Naive thymus-derived CD4-positive, alpha-beta T cell (primary cell): Measurements from ENCODE around the gene GPATCH1. TPM values are rescaled to one million over a fixed set of nuclear protein-coding genes. Genes with fewer than 3 reads are reported as not detected.
"Not testable (repeated sequence)": the region's sequence is repeated elsewhere in the genome, so short reads cannot be mapped to it uniquely, and the experiment has no call there.

Experiments used
- ATAC-seq: fragments of 150-1000 bp; cut with Tn5 transposase; 2 replicates; pipeline ENCODE4 v1.10.0; 2021; ENCODE audit warnings: mild to moderate bottlenecking, moderate library complexity
- CTCF ChIA-PET: fragments of 350-600 bp; sonication (Branson Sonifier 250); formaldehyde crosslinking; loops from one replicate; lab custom pipeline; 2021; ENCODE audit warnings: antibody characterized with exemption; lab: Charles Lee
- POLR2A ChIA-PET: fragments of 350-600 bp; sonication (Branson Sonifier 250); formaldehyde crosslinking; loops from one replicate; lab custom pipeline; 2021; ENCODE audit warnings: antibody characterized with exemption, inconsistent platforms; lab: Charles Lee
- DNase-seq, 9 donors: peaks; one replicate each; pipeline versions ENCODE4 v3.0.0 to v3.0.0-alpha.2; 2020 to 2022; ENCODE audit warnings: mixed read lengths in 1 of 9
- H3K27ac ChIP-seq: one replicate; pipeline ENCODE4 v1.7.0; 2013; ENCODE audit warnings: mild to moderate bottlenecking, low read depth, low read length, moderate library complexity
- H3K27me3 ChIP-seq, 2 donors: one replicate each; pipeline ENCODE4 v1.7.0; 2013; ENCODE audit warnings: low read length in 2 of 2, mild to moderate bottlenecking in 2 of 2, moderate library complexity in 2 of 2; ENCODE audit not compliant: control insufficient read depth in 2 of 2, insufficient read depth in 2 of 2
- H3K36me3 ChIP-seq, 3 experiments: 1 replicate in 2 of 3; 2 replicates in 1 of 3; pipeline ENCODE4 v1.7.0; 2013; ENCODE audit warnings: low read length in 3 of 3, mild to moderate bottlenecking in 3 of 3, moderate library complexity in 1 of 3; ENCODE audit not compliant: insufficient read depth in 3 of 3, control insufficient read depth in 2 of 3
- H3K4me1 ChIP-seq, 2 donors: one replicate each; pipeline ENCODE4 v1.7.0; 2013; ENCODE audit warnings: low read length in 2 of 2, mild to moderate bottlenecking in 2 of 2, moderate library complexity in 1 of 2; ENCODE audit not compliant: control insufficient read depth in 2 of 2, insufficient read depth in 2 of 2
- H3K4me3 ChIP-seq: 2 replicates; pipeline ENCODE4 v1.7.0; 2013; ENCODE audit warnings: mild to moderate bottlenecking, low read length
- H3K9me3 ChIP-seq, 3 experiments: 1 replicate in 2 of 3; 2 replicates in 1 of 3; pipeline ENCODE4 v1.7.0; 2013; ENCODE audit warnings: low read length in 3 of 3; ENCODE audit not compliant: control insufficient read depth in 2 of 3
- H3K27ac Mint-ChIP-seq, 9 donors: one replicate each; pipeline ENCODE4 v1.8.0; 2020 to 2022; ENCODE audit warnings: mixed read lengths in 9 of 9, mild to moderate bottlenecking in 8 of 9, moderate library complexity in 5 of 9, inconsistent platforms in 2 of 9
- H3K27me3 Mint-ChIP-seq, 5 donors: one replicate each; pipeline ENCODE4 v1.8.0; 2021 to 2022; ENCODE audit warnings: mixed read lengths in 5 of 5, mild to moderate bottlenecking in 1 of 5
- H3K36me3 Mint-ChIP-seq, 5 donors: one replicate each; pipeline ENCODE4 v1.8.0; 2020 to 2022; ENCODE audit warnings: mixed read lengths in 5 of 5, mild to moderate bottlenecking in 3 of 5, inconsistent platforms in 1 of 5
- H3K4me1 Mint-ChIP-seq, 7 donors: one replicate each; pipeline ENCODE4 v1.8.0; 2020 to 2022; ENCODE audit warnings: mixed read lengths in 7 of 7, mild to moderate bottlenecking in 3 of 7, inconsistent platforms in 1 of 7
- H3K4me3 Mint-ChIP-seq, 10 donors: one replicate each; pipeline ENCODE4 v1.8.0; 2020 to 2022; ENCODE audit warnings: mild to moderate bottlenecking in 10 of 10, mixed read lengths in 10 of 10, moderate library complexity in 6 of 10, inconsistent platforms in 2 of 10
- H3K9me3 Mint-ChIP-seq, 11 donors: one replicate each; pipeline ENCODE4 v1.8.0; 2020 to 2022; ENCODE audit warnings: mixed read lengths in 11 of 11, mild to moderate bottlenecking in 4 of 11, inconsistent platforms in 1 of 11, moderate library complexity in 1 of 11
- intact Hi-C, 2 donors: fragments of 100-400 bp; cut with micrococcal nuclease; formaldehyde crosslinking; loops; one replicate each; pipeline ENCODE4 v1.15.1; 2023
- polyA plus RNA-seq, 2 donors: library from polyadenylated mRNA; unstranded; fragments of 300-500 nt; fragmentation: Illumina TruSeq; gene quantifications; one replicate each; pipeline ENCODE4 v1.2.3, GENCODE V29; 2021
- total RNA-seq, 6 experiments: library from RNA in 5 of 6; stranded (reverse) in 5 of 6; gene quantifications; 1 replicate in 5 of 6; 2 replicates in 1 of 6; pipeline ENCODE4 v1.2.3 and lab custom pipeline; 2021 to 2026

The GPATCH1 gene
- total and polyA plus RNA-seq, 7 experiments from 2014 or later, result 4.6 to 20.0 (median 11.8) TPM

GRCh38 chr19:33118643-33119042, 37.7 kb downstream of the GPATCH1 start:
- H3K27ac Mint-ChIP-seq, result peak overlapping the region in 1 of 9 donors; percentile 59
- H3K4me1 Mint-ChIP-seq, result no peaks in the 10 kb centered on the region
- no peak overlapping the region for H3K4me3 ChIP-seq
- H3K36me3 ChIP-seq, result peaks cover 6 to 55% (median 14%) of the 10 kb centered on the region in 3 experiments
- H3K27ac ChIP-seq, result no peak overlapping the region
- no peak for ATAC-seq
- H3K27me3 ChIP-seq, result no peaks in the 10 kb centered on the region
- ChIA-PET POLR2A (interaction anchor here (1.0 kb wide), 1 partner anchor 58 kb away, joined by 3 read pairs; no protein-coding TSS in a partner anchor), CTCF (no interaction called here)
- peaks cover 8 to 41% (median 35%) of the 10 kb centered on the region in 5 donors for H3K36me3 Mint-ChIP-seq
- H3K4me3 Mint-ChIP-seq, result no peak overlapping the region
- no peaks in the 10 kb centered on the region for H3K9me3 Mint-ChIP-seq
- no peak for DNase-seq
- intact Hi-C loops, result loop anchor here (1.0 to 2.0 kb wide), 4 partner anchors 142 to 519 kb away; partner anchors contain the start of genes FAAP24 (in 1 of the 2) and NUDT19 (in 1 of the 2)
- no peaks in the 10 kb centered on the region for H3K27me3 Mint-ChIP-seq
- H3K9me3 ChIP-seq, result no peaks in the 10 kb centered on the region
- H3K4me1 ChIP-seq, result no peaks in the 10 kb centered on the region

- H3K27me3 ChIP-seq, result no peaks in the 10 kb centered on the region
- Mint-ChIP-seq H3K36me3 (peaks cover 4 to 29% (median 16%) of the 10 kb centered on the region in 5 donors), H3K27ac (peak overlapping the region in 2 of 9 donors; percentile 41 to 44), H3K4me1 (peaks cover 0 to 9% (median 7%) of the 10 kb centered on the region in 7 donors), H3K4me3 (no peak overlapping the region), H3K27me3 (no peaks in the 10 kb centered on the region), H3K9me3 (no peaks in the 10 kb centered on the region)
- ChIA-PET CTCF (interaction anchor here (0.7 to 1.6 kb wide), 9 partner anchors 36 to 556 kb away, joined by 3 to 8 read pairs (median 3); no protein-coding TSS in a partner anchor), POLR2A (interaction anchor here (0.5 to 0.9 kb wide), 2 partner anchors 52 to 133 kb away, joined by 4 read pairs; no protein-coding TSS in a partner anchor)
- no peak for DNase-seq
- H3K27ac ChIP-seq, result no peak overlapping the region
- H3K4me1 ChIP-seq, result no peaks in the 10 kb centered on the region
- ATAC-seq, result peak; percentile 40
- intact Hi-C loops, result loop anchor here (5.0 kb wide), 3 partner anchors 113 to 432 kb away; partner anchors contain the start of gene NUDT19 (in 1 of the 2)
- H3K9me3 ChIP-seq, result no peaks in the 10 kb centered on the region
- no peak overlapping the region for H3K4me3 ChIP-seq
- H3K36me3 ChIP-seq, result peaks cover 0 to 41% (median 0%) of the 10 kb centered on the region in 3 experiments
Measured at GRCh38 chr19:33124207-33125098, 43.5 kb downstream of the GPATCH1 start.

- no peak overlapping the region for H3K4me3 Mint-ChIP-seq
- H3K9me3 ChIP-seq, result no peaks in the 10 kb centered on the region
- peaks cover 0 to 51% (median 0%) of the 10 kb centered on the region in 3 experiments for H3K36me3 ChIP-seq
- no peaks in the 10 kb centered on the region for H3K4me1 ChIP-seq
- DNase-seq (peak; percentile 14 to 68 (median 55)), ATAC-seq (peak; percentile 96)
- peaks cover 4 to 38% (median 16%) of the 10 kb centered on the region in 5 donors for H3K36me3 Mint-ChIP-seq
- H3K27ac Mint-ChIP-seq, result peak overlapping the region in 4 of 9 donors; percentile 34 to 71 (median 60)
- POLR2A ChIA-PET, result no interaction called here
- intact Hi-C loops, result loop anchor here (1.0 to 5.0 kb wide), 6 partner anchors 51 to 434 kb away; partner anchors contain the start of gene NUDT19 (in 1 of the 2)
- H3K9me3 Mint-ChIP-seq, result no peaks in the 10 kb centered on the region
- CTCF ChIA-PET, result interaction anchor here (1.2 to 1.6 kb wide), 3 partner anchors 34 to 58 kb away, joined by 4 to 8 read pairs (median 8); no protein-coding TSS in a partner anchor
- no peaks in the 10 kb centered on the region for H3K27me3 ChIP-seq
- no peak overlapping the region for H3K4me3 ChIP-seq
- peaks cover 0 to 9% (median 7%) of the 10 kb centered on the region in 7 donors for H3K4me1 Mint-ChIP-seq
- no peaks in the 10 kb centered on the region for H3K27me3 Mint-ChIP-seq
- no peak overlapping the region for H3K27ac ChIP-seq
Measured at GRCh38 chr19:33125929-33126388, 45.0 kb downstream of the GPATCH1 start.

- ATAC-seq, H3K4me1 ChIP-seq, H3K4me1 Mint-ChIP-seq, H3K27me3 Mint-ChIP-seq, H3K27me3 ChIP-seq, DNase-seq, H3K27ac ChIP-seq, H3K4me3 Mint-ChIP-seq, H3K4me3 ChIP-seq, POLR2A ChIA-PET, H3K9me3 ChIP-seq, H3K9me3 Mint-ChIP-seq: not testable (repeated sequence)
- H3K36me3 ChIP-seq, result peaks cover 0 to 51% (median 0%) of the 10 kb centered on the region in 3 experiments
- CTCF ChIA-PET, result interaction anchor here (1.6 kb wide), 1 partner anchor 57 kb away, joined by 8 read pairs; no protein-coding TSS in a partner anchor
- Mint-ChIP-seq H3K27ac (peak overlapping the region in 1 of 9 donors; percentile 67), H3K36me3 (peaks cover 4 to 34% (median 16%) of the 10 kb centered on the region in 5 donors)
- intact Hi-C loops, result loop anchor here (1.0 to 5.0 kb wide), 6 partner anchors 50 to 434 kb away; partner anchors contain the start of gene NUDT19 (in 1 of the 2)
Measured at GRCh38 chr19:33126712-33127111, 45.7 kb downstream of the GPATCH1 start.

- CTCF ChIA-PET, result interaction anchor here (1.1 kb wide), 1 partner anchor 154 kb away, joined by 3 read pairs; no protein-coding TSS in a partner anchor
- Histone ChIP-seq H3K9me3 (no peaks in the 10 kb centered on the region), H3K4me1 (no peaks in the 10 kb centered on the region), H3K27me3 (no peaks in the 10 kb centered on the region), H3K36me3 (peaks cover 0 to 45% (median 0%) of the 10 kb centered on the region in 3 experiments), H3K27ac (no peak overlapping the region), H3K4me3 (no peak overlapping the region)
- Mint-ChIP-seq H3K27me3 (no peaks in the 10 kb centered on the region), H3K9me3 (no peaks in the 10 kb centered on the region), H3K4me1 (peaks cover 0 to 10% (median 9%) of the 10 kb centered on the region in 7 donors), H3K4me3 (no peak overlapping the region), H3K36me3 (peaks cover 4 to 27% (median 13%) of the 10 kb centered on the region in 5 donors), H3K27ac (no peak overlapping the region)
- DNase-seq (no peak), ATAC-seq (no peak)
- POLR2A ChIA-PET, result interaction anchor here (1.6 kb wide), 1 partner anchor 47 kb away, joined by 4 read pairs; no protein-coding TSS in a partner anchor
- intact Hi-C loops, result loop anchor here (5.0 kb wide), 4 partner anchors 107 to 548 kb away; partner anchors contain the start of genes NUDT19 (in 1 of the 2) and PDCD5 (in 1 of the 2)
Measured at GRCh38 chr19:33129901-33130300, 48.9 kb downstream of the GPATCH1 start.

GRCh38 chr19:33130433-33130832, 49.5 kb downstream of the GPATCH1 start:
- Mint-ChIP-seq H3K9me3 (no peaks in the 10 kb centered on the region), H3K27ac (peak overlapping the region in 2 of 9 donors; percentile 42 to 74), H3K4me3 (no peak overlapping the region), H3K4me1 (peaks cover 0 to 15% (median 10%) of the 10 kb centered on the region in 7 donors), H3K36me3 (peaks cover 4 to 25% (median 12%) of the 10 kb centered on the region in 5 donors), H3K27me3 (no peaks in the 10 kb centered on the region)
- H3K4me1 ChIP-seq, result no peaks in the 10 kb centered on the region
- DNase-seq (no peak), ATAC-seq (no peak)
- no peak overlapping the region for H3K4me3 ChIP-seq
- no peaks in the 10 kb centered on the region for H3K27me3 ChIP-seq
- CTCF ChIA-PET, result interaction anchor here (1.1 kb wide), 1 partner anchor 155 kb away, joined by 3 read pairs; no protein-coding TSS in a partner anchor
- POLR2A ChIA-PET, result interaction anchor here (1.6 kb wide), 1 partner anchor 46 kb away, joined by 5 read pairs; no protein-coding TSS in a partner anchor
- intact Hi-C loops, result loop anchor here in 1 of 2 donors (5.0 kb wide), 1 partner anchor 548 kb away; the partner anchor contains the start of gene PDCD5
- H3K9me3 ChIP-seq, result no peaks in the 10 kb centered on the region
- H3K36me3 ChIP-seq, result peaks cover 0 to 43% (median 0%) of the 10 kb centered on the region in 3 experiments
- H3K27ac ChIP-seq, result no peak overlapping the region
